GM19035 (cell line): ENCODE measurements around the gene TKFC.
A peak's percentile ranks its signal among the peaks of the same experiment; 100 is the strongest.

ENCODE experiments used
- ATAC-seq: cut with Tn5 transposase; IDR thresholded peaks from one replicate; pipeline ENCODE4 v1.9.1; 2021; ENCODE audit not compliant: unreplicated experiment

TKFC gene

DNA sequence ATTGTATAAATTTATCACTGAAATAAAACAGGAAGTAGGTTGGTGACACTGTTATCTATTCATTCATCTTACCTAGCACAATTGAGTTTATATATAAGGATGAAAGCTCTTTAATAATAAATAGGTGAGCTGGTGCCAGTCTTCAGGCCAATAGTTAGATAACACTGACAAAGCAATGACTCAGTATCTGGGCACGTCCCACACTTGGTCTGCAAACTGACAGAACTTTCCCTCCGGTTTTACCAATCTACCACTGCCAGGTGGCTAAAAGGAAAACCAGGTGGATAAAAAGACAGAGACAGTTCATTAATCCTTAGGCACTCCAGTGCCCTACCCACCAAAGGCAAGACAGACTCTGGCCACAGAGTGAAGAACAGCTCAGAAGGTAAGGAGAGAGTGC, 17.8 kb upstream of the TKFC start:
- ATAC-seq = no peak

DNA sequence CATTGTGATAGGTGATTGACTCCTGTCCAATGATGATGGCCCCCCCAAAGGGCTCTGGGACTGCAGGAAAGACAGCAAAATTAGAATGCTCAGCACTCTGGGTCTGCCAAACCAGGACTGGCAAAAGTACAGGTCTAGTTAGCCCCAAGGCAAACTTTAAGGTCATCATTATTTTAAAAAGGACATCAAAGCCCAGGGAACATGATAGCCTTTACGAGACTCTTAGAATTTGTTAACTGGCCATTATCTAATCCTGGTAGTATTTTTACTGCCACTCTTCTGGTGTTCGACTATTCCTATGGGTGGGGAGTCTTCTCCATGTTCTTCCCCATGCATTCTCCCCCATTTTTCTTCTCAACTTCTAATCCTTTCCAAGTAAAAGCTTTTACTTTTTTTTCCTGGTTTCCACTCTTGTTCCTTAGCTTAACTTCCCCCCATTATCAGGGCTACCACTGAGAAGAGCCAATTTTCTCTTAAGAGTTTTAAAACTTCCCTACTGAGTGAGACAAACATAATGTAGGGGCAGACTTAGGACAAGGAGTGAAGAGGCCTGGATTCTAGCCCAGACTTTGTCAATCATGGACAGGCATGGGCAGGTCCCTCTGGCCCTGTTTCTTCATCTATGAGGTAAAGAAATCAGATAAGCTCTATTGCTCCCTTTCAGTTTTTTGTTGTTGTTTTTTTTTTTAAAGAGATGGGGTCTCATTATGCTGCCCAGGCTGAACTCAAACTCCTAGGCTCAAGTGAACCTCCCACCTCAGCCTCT, 7.2 kb upstream of the TKFC start:
- no peak for ATAC-seq

- ATAC-seq = no peak
Measured at GRCh38 chr11:61327669-61328071, 5.4 kb upstream of the TKFC start.

GRCh38 chr11:61328351-61328750, 4.7 kb upstream of the TKFC start:
- no peak for ATAC-seq

DNA sequence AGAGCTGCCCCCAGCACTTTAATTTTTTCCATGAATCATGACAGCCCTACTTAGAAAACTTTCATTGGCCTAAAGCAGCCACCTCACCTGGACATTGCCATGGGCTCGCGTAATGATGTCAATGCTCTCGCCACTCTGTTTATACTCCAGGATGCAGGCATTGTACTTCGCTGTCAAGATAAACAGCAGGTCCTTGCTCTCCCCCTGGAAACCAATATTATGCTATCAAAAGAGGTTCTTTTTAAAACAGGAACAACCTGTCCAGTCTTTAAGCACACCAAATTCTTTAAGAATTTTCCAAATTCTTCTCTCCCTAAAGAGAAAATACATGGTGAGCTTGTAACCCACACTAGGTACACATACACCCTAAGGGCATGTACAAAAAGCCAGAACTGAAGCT, 3.2 kb upstream of the TKFC start:
- ATAC-seq = no peak

GRCh38 chr11:61331651-61332050, 1.4 kb upstream of the TKFC start:
- ATAC-seq = no peak

- ATAC-seq = no peak
Measured at GRCh38 chr11:61332281-61332796, 689 bp upstream of the TKFC start.

GRCh38 chr11:61333550-61334433, 764 bp downstream of the TKFC start:
- ATAC-seq = peak; percentile 7

DNA sequence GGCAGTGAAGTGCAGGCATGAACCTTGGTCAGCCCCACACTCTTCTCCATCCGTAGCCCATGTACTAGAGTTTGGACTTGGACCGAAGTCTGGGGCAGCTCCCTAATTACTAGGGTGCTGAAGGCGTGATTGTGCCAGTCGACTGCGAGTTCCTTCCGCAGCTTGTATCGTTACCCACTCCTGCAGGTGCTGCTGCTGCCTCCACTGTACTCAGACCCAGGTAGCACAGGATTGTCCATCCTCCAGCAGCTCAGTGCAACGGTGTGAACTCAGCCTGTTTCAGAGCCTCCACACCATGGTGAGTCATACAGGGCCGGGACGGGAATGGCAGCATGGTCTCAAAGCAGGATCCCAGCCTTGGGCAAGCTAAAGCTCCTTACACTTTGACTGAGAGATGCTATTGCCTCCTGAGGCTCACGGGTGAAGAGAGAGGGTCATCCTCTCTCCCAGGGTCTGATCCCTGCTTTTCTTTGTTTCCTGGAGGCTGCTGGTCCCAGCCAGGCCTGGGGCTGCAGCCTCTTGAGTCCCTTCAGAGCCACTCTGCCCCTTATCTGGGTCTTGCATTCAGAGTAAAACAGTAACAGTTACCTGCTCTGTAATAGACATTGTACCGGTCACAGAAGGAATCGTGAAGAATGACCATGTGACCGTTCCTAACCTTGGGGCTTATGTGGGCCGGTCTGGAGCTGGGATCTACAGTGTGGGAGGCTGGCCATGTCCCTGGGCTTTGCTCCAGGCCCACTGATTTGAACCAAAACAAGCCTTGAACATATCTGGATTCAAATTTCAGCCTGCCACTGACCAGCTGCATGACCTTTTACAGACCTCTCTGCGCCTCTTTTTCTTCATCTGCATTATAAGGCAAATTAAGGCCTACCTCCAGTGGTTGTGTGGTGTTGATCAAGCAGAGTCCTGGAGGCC, 1.7 kb downstream of the TKFC start:
- no peak for ATAC-seq

DNA sequence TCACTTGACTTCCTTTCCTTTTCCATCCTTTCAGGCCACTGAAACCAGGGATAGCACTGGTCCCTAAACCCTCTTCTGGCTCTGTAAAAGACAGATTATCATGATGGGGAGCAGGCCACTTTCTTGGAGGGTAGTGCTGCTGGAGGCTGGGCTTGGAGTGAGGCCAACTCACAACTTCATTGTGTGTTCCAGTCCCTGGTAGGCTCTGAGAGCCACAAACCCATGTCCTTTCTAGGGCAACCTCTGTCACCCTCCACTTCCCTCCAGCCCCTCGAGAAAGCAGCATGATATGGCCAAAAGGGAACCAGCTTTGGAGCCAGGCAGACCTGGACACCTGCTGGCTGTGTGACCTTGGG, 2.3 kb downstream of the TKFC start:
- no peak for ATAC-seq

GRCh38 chr11:61336171-61336935, 3.3 kb downstream of the TKFC start:
- peak; percentile 51 for ATAC-seq

DNA sequence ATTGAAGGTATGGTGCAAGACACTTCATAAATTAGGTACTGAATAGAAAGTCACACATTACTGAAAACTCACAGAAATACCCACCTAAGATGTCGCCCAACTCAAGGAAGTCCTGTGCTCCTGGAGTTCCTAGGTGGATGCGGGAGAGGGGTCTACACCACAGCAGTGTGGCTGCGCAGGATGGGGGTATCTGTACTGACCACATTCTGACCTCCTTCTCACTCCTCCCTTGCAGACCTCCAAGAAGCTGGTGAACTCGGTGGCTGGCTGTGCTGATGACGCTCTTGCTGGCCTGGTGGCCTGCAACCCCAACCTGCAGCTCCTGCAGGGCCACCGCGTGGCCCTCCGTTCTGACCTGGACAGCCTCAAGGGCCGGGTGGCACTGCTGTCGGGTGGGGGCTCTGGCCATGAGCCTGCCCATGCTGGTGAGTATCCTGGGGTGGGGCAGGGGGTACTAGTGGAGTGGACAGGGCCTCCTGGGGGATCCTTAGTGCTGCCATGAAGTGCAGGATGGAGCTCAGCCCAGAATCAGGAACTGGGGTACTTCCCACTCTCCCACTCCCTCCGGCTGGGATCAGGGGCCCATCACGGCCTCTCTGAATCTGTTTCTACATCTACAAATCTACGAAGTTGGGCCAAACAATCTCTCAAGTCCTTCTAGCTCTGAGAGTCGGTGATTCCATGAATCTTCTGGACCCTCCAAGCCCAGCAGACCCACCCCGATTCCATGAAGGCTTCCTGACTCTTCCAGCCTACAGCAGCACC, 4.9 kb downstream of the TKFC start:
- ATAC-seq = no peak

DNA sequence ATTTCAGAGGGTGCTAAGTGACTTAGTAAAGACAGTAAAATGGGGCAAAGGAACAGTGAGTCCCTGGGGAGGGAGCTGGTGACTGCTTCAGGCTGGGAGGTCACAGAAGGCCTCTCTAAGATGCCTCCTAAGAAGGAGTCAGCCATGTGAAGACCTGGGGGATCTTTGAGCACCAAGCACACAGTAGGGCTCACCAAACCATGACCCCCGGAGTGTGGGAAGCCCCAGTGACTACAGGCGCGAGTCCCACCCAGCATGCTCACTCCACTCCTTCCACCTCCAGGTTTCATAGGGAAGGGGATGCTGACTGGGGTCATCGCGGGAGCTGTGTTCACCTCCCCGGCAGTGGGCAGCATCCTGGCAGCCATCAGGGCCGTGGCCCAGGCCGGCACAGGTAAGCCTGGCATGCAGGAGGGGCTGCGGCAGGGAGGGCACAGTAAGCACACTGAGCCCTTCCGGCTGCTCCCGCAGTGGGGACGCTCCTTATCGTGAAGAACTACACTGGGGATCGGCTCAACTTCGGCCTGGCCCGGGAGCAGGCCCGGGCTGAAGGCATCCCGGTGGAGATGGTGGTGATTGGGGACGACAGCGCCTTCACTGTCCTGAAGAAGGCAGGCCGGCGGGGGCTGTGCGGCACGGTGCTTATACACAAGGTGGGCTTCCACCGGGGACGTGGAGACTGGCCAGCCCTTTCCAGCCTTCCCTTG, 5.9 kb downstream of the TKFC start:
- ATAC-seq = no peak

DNA sequence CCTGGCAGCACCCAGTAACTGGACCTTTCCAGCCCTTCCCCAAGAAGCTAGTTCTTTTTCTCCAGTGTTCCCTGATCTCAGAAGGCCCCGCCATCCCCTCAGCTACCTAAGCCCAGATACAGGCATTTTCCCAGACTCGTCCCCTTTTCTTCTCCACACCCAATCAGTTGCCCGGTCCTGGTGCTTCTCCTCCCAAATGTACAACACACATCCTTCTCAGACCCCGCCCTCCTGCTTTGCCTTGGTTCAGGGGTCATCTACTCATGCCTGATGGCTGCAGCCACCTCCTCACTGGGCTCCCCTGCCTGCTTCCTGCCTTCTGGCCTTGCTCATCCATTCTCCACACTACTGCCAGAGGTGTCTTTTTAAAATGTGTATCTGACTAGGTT, 6.5 kb downstream of the TKFC start:
- ATAC-seq = no peak

- ATAC-seq = no peak
Measured at GRCh38 chr11:61340979-61341378, 8.0 kb downstream of the TKFC start.

DNA sequence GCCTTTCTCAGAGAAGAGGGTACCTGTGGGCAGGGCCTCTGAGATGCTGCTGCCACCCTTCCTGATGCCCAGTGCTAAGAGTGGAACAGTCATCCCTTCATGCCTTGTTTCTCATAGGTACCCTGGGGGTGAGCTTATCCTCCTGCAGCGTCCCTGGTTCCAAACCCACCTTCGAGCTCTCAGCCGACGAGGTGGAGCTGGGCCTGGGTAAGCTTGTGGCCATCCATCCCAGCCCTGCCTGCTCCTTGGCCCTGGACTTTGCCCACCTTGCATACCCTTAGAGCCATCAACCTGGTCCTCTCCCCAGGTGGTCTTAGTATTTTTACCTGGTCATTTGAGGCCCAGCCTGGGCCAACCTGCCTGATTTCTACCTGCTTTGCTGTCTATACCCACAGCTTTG, 8.7 kb downstream of the TKFC start:
- ATAC-seq = no peak

GRCh38 chr11:61342207-61342803, 9.3 kb downstream of the TKFC start:
- no peak for ATAC-seq
